Activated CD4-positive, alpha-beta T cell treated with anti-CD3 and anti-CD28 coated beads for 48 hours (primary cell): Measurements from ENCODE around the gene MPC1.
"Not testable (repeated sequence)": the region's sequence is repeated elsewhere in the genome, so short reads cannot be mapped to it uniquely, and the experiment has no call there.

ENCODE experiments used
- DNase-seq: peaks from one replicate; pipeline ENCODE4 v3.0.0-alpha.2; 2020

MPC1 gene

GRCh38 chr6:166405386-166405785 is 22.6 kb upstream of the MPC1 start:
- DNase-seq, result no peak

- no peak for DNase-seq
Observed at GRCh38 chr6:166402582-166403277, 20.0 kb upstream of the MPC1 start.

DNA sequence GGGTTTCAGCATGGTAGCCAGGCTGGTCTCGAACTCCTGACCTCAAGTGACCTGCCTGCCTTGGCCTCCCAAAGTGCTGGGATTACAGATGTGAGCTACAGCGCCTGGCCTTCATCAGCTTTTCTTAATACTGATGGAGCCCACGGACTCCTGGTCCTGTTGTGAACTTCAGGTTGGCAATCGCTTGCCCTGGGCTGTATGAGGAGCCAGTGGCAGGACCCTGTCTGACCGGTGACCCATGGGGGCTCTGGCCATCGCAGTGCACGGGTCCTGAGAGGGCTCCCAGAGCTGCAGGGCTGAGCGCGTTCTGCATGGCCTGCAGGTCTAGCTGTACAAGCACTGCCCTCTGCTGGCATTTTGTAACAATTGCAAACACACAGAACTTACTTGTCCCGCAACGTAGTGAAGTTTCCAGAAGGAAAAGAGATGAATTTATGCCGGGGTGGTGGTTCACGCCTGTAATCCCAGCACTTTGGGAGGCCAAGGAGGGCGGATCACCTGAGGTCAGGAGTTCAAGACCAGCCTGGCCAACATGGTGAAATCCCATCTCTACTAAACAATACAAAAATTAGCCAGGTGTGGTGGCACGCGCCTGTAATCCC is 18.0 kb upstream of the MPC1 start:
- peak; percentile 60 for DNase-seq

GRCh38 chr6:166400181-166400580 is 17.4 kb upstream of the MPC1 start:
- DNase-seq, result no peak

GRCh38 chr6:166398348-166398747 is 15.6 kb upstream of the MPC1 start:
- DNase-seq, result no peak

DNA sequence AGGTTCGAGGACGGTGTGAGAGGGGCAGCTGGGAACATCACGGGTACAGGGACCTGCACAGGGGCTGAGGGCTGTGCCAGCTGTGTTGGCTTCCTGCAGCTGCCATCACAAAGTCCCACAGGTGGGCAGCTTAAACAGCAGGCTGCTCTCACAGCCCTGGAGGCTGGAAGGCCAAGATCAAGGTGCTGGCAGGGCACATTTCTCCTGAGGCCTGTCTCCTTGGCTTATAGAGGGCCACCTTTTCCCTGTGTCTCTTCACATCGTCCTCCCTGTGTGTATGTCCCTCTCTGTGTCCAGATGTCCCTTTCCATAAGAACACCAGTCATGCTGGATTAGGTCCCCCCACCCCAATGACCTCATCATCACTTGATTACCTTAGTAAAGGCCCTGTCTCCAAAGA is 15.1 kb upstream of the MPC1 start:
- DNase-seq, result no peak

DNA sequence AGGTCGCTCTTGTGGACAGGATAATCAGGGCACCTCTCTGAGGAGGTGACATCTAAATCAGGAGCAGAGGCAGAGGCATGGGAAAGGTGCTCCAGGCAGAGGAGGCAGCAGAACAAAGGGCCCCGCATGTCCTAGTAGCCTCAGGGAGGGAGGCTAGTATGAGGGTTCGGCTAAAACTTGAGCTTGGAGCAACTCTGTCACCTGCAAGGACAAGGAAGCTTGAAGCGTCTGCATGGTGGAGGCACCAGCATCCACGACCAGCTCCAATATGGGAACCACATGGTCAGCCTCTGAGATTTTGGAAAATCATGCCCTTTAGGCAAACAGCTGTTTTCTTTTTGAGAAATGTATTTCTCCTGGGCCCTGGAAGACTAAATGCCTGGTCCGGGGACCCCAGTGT is 13.0 kb upstream of the MPC1 start:
- DNase-seq, result no peak

DNA sequence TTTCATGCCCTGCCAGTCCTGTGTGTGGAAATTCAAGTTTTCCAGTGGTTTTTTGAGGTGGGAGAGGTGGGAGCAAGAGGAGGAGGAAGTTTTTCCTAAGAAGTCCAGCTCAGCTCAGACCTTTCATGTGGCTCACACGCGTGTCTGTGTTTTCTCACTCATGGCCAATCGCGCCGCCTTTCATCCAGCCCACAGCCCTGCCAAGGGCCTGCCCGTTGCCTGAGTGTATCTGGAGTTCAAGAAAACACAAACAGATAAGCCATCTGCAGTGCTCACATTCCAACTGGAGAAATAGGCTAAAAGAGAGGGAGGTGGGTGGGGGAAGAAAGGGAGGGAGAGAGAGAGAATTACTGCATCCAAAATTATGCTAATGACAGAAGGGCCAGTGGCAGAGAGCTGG is 12.6 kb upstream of the MPC1 start:
- DNase-seq, result no peak

DNA sequence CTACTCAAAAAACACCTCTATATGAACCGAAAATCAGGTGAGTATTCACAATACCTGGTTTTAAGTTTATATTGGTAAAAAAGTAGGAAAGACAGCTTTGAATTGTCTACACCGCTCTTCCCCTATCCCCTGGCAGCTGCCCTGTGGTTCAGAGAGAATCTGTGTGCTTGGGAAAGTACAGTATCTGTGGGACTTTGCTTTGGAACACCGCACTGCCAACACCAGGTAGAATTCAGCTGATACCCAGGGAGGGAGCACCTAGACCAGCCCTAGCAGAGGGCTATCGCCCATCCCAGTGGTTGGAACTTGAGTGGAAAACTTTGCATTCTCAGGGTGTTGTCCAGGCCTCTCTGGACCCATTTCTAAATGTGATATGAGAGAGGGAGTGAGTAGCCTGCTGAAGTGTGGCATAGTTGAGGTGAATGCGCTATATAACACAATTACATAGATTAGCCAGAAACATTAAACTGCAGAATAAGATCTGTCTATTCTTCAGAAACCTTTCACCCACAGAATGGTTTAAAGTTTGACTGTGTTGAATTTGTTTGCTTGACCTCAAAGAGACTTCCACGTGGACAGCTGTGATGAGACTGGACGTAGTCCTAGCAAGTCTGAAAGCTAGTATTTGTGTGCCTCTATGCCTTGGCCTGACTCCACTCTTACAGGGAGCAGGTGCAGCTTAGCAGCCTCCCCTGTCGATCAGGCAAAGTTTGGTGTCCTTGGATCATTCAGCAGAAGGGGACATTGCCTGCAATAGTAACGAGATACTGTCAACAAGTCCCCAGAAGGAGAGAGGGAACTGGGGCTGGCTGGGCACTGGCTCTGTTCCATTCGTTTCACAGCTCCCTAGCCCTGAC is 11.5 kb upstream of the MPC1 start:
- no peak for DNase-seq

DNA sequence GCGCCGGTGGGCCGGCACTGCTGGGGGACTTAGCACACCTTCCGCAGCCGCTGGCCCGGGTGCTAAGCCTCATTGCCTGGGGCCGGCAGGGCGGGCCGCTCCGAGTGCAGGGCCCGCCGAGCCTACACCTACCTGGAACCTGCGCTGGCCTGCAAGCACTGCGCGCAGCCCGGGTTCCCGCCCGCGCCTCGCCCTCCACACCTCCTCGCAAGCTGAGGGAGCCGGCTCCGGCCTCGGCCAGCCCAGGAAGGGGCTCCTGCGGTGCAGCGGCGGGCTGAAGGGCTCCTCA is 10.7 kb upstream of the MPC1 start:
- DNase-seq, result no peak

- DNase-seq, result not testable (repeated sequence)
Observed at GRCh38 chr6:166392755-166393534, 10.2 kb upstream of the MPC1 start.

- no peak for DNase-seq
Observed at GRCh38 chr6:166389119-166389518, 6.4 kb upstream of the MPC1 start.

DNA sequence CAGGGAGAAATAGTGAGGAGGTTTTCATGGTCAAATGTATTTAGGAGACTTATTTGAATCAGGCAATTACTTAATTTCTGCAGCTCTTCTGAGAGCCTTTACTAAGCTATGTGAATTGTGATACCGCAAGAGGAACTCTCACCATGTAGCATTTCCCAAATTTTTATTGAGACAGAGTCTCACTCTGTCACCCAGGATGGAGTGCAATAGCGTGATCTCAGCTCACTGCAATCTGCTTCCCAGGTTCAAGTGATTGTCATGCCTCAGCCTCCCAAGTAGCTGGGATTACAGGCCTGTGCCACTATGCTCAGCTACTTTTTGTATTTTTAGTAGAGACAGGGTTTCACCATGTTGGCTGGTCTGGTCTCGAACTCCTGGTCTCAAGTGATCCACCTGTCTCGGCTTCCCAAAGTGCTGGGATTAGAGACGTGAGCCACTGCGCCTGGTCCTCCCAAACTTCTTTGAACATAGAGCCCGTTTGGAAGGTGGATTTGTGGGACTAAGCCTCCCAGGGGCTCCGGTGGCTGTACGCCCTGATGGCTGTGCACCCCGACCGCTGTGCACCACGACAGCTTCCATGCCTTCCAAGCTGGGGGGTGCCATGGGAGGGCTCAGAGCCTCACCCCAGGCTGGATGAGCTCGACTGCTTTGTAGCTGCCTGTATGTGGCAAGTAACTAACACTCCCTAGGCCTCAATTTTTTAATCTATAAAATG is 5.7 kb upstream of the MPC1 start:
- DNase-seq, result no peak

DNA sequence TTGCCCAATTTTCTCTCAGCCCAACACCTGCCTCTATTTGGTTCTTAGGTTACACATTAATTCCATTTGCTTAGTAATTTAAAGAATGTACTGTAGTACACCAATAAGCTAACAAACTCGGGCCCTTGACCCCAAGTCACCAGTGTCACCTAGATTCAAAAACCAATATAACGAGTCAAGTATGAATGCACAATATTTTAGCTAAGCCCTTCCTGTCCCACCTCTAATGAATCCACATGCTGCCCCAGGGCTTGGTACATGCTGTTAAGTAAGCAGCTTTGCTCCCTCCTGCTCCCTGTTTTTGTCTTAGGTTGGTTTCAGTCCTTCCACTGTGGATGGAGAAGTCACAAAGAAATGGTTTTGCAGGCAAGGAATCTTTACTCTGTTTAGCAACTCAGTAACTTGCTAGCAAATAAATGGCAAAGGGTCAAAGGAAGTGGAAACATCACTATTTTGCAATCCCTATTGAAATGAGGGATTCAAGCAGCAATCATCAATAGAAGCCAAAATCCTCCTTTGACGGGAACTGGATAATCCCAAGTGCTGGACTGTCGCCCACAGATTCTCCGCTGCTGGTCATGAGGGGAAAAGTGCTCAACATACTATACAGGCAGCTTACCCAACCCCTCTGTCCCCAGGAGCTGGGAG is 5.0 kb upstream of the MPC1 start:
- no peak for DNase-seq

- DNase-seq, result not testable (repeated sequence)
Observed at GRCh38 chr6:166387098-166387497, 4.4 kb upstream of the MPC1 start.

DNA sequence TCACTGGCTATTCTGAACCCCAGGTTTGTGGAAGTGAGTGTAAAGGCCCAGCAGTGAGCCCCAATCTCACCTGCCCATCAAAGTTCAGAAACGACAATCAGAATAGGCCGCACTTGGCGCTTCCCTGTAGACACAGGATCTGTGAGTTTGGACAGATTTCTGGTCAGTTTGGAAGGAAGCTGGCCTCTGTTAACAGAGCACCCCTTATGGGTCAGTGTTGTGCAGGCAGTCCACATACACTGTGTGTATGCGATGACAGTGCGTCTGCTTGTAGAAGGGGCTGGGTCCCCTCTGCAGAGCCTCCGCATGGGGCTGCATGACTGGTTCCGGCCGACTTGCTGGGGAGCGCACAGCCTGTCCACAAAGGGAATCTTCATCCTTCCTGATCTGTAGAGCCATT is 3.4 kb upstream of the MPC1 start:
- no peak for DNase-seq

- peak; percentile 52 for DNase-seq
Observed at GRCh38 chr6:166383802-166384363, 1.1 kb upstream of the MPC1 start.

GRCh38 chr6:166382500-166382932 is 224 bp downstream of the MPC1 start:
- DNase-seq, result no peak

- DNase-seq, result peak; percentile 82
Observed at GRCh38 chr6:166381733-166382499, 824 bp downstream of the MPC1 start.

DNA sequence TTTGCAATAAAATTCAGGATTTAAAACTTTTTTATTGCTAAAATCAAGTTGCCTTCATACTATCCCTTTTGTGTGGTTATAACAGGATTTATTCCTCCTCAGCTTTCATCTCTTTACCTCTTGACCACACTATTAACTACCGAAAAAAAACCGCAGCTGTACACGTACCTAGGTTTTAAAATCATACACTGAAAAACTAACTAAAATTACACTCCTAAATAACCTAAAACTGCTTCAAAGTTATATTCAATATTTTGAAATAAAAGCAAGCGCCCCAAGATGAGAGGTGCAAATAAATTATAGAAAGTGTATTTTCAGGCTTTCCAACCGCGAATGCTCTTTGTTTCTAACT is 1.4 kb downstream of the MPC1 start:
- DNase-seq, result no peak

DNA sequence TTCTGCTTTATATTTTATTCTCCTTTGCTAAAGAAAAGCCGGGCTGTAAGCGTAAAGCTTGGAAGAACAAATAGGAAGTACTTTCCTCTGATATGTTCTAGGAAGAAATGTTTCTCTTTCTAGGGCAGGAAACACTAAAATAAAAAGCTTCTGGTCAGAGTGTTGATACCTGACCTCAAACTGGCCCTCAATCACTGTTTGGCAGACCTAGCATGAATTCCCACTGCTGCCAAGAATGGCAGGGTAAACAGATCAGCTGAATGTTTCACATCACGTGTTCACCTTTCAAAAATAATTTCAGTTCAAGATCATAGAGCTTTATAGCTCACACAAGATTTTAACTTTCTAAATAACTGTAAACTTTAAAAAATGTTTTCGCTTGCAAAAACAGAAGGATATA is 2.9 kb downstream of the MPC1 start:
- no peak for DNase-seq
